DMS53 (cell line): ENCODE results near the gene SARS2.
"Not testable (repeated sequence)": the region's sequence is repeated elsewhere in the genome, so short reads cannot be mapped to it uniquely, and the experiment has no call there.

ENCODE experiments used
- DNase-seq: peaks from one replicate; lab custom pipeline; 2025; lab: John Stamatoyannopoulos, UW

SARS2 gene

DNA sequence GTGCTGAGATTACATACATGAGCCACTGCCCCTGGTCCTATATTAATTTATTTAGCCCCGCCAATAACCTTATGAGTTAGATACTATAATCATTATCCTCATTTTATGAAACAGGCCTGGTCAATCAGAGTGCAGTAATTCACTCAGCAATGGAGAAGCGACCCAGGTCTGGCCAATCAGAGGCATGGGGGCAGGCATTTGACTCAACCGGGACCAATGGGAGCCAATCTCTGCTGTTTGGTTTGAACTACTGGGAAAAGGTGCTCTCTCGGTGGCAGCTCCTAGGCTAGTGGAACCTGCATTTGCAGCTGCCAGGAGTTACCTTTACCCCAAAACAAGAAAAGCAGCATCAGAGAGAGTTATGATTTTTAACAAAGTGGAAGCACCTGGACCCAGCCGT, 37.7 kb downstream of the SARS2 start:
- no peak for DNase-seq

DNA sequence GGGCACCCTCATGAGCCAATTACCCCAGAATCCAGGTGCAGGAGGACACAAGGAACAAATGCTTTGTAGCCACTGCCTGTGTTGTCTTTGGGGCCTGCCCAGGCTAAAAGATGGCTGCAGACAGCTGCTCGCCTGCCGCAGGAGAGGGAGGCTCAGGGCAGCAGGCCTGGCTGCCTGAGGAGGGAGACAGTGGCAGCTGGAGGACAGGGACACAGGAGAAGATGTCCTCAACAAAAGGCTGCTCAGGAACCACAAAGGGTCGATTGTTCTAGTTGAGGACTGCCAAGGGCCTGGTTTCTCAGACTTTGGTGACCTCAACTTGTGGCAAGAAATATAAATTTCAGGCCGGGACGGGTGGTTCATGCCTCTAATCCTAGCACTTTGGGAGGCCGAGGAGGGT, 38.8 kb downstream of the SARS2 start:
- DNase-seq = no peak

DNA sequence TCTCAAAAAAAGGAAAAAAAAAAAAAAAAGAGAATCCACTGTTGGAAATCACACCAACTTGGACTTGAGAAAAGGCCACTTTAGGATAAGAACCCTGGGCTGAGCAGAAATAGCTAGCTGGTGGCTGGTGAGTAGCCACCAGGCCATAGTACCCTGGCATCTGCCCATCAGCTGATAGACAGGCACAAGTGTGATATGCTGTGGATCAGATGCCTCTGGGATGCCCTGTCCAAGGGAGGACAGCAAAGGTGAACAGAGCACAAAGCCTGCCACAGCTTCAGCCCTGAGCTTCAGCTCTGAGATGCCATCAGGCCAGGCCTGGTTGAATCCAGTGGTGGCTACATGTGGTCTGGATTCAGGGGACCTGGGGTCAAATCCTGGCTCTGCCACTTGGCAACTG, 39.9 kb downstream of the SARS2 start:
- DNase-seq = no peak

DNA sequence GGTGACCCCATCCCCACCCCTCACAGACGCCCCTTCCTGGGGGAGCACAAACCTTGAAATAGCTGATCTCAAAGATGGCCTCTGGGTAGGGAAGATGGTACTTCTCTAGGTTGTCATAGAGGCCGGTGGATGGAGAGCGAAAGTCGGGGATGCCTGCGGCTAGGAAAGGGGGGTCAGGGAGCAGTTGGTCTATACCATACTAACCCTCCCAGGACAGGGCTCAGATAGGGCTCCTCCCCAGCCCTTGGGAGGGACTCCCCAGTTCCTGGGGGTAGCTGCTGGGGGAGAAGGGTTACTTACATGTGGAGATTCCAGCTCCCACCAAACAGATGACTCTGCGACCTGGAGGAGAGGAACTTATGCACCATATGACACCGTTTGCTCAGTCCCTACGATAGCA, 40.8 kb downstream of the SARS2 start:
- DNase-seq = no peak

DNA sequence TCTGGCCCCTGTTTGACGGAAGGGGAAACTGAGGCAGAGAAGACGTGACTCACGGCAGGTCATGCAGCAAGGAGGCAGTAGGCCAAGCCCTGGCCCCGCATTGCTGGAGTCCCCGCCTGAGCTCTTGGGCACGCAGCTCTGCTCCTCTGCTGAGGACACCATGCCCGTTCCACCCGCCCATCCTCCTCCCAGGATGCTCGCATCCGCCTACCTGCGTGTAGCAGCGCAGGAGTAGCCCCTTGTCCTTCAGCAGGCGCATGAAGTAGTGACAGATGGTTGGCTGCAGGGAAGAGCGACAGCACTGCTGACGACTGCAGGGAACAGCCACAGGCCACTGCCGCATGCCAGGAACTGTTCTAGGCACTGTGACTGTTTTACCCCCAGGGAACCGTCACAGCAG, 41.7 kb downstream of the SARS2 start:
- DNase-seq = no peak

DNA sequence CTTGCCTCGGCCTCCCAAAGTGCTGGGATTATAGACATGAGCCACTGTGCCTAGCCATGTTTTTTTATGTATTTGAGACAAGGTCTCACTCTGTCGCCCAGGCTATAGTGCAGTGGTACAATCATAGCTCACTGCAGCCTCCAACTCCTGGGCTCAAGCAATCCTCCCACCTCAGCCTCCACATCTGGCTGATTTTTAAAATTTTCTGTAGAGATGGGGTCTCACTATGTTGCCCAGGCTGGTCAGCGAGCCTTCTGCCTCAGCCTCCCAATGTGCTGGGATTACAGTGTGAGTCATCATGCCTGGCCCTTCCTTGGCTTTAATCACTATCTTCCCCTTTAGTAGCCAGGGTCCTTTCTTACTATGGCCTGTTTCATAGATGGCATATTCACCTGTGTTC, 45.9 kb downstream of the SARS2 start:
- DNase-seq = not testable (repeated sequence)

DNA sequence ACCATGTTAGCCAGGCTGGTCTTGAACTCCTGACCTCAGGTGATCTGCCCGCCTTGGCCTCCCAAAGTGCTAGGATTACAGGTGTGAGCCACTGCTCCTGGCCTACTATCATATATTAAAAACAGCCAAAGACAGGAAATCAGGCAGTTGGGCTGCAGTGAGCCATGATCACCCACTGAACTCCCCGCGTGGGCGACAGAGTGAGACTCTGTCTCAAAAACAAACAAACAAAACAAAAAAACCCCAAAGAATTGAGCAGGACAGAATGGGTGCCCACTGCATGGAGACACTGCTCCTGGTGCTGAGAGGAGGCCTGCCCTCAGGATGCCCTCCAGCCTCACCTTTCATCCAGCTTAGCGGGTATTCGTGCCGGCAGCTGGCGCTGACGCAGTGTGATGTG, 47.3 kb downstream of the SARS2 start:
- no peak for DNase-seq

DNA sequence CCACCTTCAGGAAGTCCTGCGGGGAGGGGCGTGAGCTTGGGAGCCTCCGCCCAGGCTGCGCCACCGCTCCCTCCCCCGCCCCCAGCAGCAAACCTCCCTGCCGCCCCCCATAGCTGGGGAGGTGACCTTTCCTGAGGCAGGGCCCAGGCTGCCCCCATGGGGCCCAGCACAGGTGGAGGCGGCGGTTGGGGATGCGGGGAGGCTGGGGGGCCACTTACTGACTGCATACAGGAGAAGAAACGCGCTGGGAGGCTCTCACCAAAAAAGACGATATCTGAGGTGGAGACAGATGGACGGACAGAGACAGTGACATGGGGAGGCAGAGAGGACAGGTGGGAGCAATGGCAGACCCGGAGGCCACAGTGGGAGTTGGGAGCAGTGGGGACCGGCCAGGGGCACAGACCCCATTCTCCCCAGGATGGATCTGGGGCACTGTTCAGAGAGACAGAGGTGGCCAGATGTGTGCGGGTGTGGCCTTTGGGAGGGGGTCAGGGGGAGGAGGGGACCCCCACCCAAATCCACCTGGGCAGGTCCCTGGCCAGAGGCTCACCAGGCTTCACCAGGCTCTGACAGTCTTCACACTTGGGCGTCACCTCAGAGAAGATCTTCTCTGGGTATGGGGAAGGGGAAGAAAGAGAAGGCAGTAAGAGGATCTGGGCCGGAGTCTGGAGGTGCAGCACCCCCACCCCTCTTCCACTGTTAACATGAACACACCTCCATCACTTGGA, 49.5 kb downstream of the SARS2 start:
- DNase-seq = no peak

DNA sequence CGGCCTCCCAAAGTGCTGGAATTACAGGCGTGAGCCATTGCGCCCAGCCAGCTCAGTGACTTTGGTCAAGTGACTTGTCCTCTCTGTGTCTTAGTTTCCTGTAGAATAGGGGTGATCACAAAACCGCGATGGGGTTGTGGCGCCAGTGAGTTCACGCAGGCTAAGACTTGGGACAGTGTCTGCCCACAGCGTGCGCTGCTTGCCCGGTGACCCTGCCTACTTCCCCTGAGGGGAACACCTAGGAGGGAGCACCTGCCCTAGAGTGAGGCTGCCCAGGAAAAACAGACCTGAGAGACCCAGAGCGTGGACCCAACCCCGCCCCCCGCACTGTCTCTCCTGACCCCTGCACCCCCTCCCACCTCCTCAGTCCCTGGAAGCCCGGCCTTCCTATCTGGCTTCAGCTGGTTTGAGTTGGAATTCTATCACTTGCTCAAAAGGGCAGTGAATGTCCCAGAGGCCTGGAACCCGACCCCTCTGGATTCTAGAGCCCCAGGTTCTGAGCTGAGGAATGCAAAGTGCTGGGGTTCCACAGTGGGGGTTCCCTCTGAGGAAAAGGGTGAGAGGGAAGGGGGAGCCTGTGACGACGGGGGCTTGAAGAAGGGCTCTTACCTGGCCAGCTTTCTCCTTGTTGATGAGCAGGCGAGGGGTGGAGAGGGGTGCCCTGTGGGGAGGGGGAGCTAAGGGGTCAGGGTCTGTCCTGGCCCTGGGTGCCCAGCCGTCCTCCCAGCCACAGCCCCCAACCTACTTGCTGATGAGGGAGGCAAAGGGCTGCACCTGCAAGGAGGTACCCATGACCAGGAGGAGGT, 50.3 kb downstream of the SARS2 start:
- DNase-seq = no peak

DNA sequence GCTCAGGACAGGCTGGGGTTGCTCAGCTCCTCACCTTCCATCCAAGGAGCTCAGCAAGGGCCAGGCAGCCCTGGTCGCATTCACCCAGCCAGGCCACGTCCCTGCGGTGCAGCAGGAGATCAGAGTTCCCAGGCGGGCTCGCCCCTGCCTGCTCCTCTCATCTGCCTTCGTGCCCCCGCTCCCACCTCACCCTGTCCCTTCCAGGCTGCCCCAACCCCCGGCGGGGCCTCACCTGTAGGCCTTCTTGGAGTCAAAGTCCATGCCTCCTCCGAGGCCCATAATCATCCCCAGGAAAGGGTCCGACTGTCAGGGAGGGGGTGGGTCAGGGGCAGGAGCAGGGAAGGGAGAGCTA, 51.2 kb downstream of the SARS2 start:
- no peak for DNase-seq

DNA sequence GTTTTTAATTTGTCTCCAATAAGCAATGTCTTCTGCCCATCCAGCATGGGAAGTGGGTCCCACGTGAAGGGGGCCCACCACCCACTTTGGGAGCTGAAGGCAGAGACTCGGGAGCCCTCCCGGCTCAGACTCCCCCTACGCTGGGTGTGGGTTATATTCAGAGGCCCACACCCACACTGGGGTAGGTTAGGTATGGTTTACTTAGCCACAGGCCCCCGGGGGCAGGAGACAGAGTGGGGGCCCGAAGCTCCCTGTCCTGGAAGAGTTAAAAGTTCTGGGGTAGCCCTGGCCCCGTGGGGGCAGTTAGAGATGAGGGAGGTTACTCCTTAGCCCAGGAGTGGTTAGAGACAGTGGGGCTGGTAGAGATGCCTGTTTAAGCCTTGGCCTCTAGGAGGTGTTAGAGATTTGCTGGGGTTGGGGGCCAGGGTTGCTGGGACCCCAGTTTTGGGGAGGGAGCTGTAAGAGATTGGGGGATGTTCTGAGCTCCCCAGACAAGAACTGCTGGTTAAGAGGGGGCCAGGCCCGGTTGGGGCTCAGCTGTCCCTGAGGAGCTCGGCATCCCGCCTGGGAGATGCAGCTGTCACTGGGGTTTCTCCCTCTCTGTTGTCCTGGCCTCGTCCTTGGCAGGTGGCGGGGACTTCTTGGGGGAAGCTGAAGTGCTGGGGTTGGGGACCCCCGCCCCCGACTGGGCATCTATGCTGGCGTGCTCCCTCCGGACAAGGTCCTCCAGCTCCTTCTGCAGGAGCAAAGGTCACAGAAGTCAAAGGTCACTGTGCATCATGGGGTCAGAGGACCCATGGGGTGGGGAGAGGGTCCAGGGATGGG, 51.8 kb downstream of the SARS2 start:
- no peak for DNase-seq

DNA sequence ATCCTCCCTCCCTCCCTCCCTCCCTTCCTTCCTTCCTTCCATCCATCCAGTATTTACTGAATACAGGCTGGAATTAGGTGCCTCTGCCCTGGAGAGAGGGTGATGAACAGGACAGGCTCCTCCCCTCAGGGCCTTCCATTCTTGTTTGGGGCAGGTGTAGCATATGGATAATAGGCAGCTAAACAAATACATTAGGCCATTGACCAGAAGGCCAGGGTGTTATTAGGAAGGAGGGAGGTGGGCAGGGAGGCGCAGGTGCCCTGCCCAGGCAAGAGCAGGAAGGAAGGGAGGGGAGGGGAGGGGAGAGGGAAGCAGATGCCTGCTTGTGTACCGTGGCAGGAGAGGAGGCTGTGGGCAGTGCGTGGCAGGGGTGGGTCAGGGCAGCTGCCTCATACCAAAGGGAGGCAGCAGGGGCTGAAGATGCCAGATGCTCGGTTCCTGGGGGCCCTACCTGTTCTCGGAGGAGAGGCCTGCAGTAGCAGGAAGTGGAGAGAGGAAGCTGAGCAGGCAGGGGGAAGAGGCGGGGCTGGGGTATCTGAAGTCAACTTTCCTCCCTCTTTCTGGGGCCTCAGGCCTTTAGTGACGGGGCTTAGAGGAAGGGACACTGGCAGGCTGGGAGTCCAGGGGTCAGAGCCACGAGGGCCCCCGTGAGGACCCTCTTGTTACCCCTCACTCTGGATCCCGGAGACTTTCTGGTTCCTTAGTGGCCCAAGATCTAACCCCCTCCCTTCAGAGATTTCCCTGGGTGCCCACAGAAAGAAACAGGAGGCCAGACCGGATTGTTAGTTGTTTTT, 52.6 kb downstream of the SARS2 start, which contains the start of gene RINL:
Gene RINL, minus strand, starts transcription at position 495 of the 794 bp plus-strand sequence. CDS start 1,533 bp downstream, outside the sequence.
- peak; percentile 100 for DNase-seq

DNA sequence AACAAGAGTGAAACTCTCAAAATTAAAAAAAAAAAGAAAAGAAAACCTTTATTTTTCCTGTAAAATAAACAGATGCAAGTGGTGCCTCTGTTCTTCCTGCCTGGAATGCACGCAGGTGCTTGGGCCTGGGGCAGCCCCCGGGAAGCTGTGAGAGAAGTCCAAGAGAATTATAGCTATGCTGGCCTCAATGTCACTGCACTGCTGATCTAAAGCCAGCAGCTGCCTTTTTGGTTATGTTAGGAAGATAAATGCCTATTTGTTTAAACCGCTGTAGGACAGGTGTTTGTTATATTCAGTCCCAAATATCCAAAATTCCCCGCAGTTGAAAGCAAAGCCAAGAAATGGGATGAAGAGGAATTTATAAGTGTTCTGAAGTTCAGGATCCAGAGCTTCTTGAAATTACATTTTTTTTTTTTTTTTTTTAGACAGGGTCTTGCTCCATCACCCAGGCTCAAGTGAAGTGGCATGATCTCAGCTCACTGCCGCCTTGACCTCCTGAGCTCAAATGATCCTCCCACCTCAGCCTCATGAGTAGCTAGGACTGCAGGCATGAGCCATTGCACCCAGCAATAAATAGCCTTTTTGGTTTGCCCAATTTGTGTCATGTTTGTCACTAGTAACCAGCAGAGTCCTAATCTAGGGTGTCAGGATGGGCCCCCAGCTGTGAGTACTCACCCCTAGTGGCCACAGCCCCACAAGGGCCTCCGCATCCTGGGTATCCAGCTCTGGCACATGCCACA, 54.7 kb downstream of the SARS2 start:
- DNase-seq = peak; percentile 45

DNA sequence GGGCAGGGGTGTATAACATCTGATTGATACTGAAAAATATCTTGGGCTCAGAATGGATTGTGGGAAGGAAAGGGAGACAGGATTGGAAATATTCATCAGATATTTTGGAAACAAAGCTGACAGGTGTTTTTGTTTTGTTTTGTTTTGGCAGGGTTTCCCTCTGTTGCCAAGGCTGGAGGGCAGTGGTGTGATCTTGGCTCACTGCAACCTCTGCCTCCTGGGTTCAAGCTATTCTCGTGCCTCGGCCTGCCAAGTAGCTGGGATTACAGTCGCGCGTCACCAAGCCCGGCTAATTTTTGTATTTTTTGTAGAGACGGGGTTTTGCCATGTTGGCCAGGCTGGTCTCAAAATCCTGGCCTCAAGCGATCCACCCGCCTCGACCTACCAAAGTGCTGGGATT, 57.2 kb downstream of the SARS2 start:
- DNase-seq = not testable (repeated sequence)

DNA sequence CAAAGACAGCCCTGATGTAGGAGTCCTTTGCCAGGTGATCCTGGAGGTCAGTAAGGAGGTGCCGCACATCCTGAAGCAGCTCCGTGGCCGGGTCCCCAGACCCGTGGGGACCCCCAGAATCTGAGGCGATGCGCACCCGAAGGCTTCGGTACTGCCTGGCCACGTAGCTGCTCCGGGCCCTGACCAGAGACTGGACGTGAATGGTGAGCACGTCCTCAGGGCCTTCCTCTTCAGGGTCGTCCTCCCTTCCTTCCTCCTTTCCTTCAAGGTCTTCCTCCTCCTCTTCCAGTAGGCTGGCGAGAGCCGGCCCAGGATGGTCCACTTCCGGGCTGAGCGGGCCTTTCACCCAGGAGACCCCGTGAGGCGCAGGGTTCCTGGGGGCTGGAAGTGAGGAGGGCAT, 60.0 kb downstream of the SARS2 start:
- no peak for DNase-seq

DNA sequence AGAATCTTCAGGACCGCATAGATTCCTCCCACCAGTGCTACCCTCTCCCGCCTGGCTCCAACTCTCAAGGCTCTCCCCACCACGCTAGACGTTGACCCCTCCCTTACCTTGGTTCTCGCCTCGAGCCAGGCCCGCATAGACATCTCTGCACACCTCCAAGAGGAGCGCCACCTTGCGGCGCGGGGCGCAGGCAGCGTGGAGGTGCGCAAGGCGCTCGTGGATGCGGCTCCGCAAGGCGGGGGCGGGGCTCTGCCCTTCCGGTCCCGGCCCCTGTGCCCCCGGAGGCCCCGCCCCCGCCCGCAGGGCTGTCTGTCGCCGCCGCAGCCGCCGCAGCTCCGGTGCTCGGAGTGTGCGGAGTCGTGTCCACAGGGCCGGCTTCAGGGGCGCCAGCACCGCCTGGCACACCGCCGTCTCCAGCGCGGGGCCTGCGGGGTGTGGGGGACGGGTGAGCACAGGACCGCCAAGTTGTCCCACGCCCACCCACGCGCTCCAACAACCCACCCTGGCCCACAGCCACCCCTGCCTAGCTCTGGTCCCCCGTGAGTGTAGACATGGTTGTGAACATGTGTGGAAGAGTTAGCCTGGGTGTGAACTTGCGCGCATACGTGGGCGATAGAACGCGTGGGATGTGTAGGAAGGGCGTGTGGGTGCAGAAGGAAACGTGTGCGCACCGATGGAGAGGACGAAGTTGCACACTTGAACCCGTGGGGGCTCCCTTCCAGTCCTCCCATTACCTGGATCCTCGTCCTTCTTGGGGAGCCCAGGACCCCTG, 60.5 kb downstream of the SARS2 start:
- DNase-seq = peak; percentile 99

DNA sequence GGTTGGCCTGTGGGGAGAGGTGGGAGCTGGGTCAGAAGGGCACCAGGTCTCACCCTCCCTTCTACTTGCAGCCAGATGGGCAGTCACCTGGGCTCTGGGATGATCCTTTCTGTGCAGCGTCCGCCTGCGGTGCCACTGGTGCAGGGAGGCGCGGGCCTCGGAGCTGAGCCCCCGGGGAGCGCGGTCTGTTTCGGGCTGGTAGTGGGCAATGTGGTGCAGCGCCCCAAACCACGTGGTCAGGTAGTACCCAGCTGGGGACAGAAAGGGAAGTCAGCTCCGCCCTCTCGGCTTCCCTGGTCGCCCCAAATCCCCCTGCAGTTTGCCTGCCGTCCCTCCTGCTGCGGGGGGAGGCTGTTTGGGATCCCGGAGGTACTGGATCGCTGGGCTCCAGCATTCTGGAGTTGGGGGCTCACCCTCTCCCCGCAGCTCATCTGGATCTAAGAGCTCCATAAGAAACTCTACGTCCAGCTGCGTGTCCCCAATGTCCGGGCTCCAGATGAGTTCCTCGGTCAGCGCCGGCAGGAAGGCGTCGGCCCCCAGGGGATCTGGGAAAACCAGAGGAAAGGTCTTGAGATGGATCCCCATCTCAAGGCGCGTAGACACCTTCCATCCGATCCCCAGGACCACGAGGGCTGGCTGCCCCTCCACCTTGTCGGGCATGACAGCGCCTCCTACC, 61.3 kb downstream of the SARS2 start:
- DNase-seq = peak; percentile 76

DNA sequence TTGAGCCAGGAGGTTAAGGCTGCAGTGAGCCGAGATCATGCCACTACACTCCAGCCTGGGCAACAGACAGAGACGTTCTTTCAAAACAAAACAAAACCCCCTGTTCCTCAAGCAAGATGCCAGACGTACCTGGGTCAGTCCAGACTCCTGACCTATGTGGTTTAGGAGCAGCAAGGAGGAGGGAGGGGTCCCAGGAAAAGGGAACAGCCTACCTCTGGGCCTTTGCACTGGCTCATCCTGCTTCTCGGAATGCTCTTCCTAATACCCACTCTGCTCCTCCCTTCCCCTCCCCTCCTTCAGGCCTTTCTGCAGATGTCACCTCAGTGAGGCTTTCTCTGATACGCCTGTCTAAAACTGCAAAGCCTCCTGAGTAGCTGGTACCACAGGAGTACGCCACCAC, 62.0 kb downstream of the SARS2 start:
- DNase-seq = no peak

DNA sequence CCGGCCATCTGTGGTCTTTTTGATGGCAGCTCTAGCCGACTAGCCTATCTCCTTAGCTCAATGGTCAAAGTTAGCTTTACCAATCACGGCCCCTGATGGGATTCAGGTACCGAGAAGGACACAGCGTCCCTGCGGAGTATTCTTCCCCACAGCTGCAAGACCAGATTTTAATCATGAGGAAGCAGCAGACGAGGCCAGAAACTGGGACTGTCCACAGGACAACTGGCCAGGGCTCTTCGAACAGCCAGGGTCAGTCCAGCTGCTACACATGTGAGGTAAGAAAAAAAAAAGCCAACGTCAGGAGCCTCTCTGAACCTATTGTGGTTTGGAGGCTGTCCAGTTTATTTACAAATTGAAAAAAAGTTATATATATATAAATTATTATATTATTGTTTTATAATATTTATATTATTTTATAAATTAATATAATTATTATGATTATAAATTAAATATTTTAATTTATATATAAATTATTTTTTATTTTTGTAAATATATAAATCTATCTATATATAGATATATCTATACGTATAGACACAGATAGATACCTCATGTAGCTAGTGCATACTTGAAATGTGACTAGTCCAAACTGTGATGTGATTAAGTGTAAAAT, 63.3 kb downstream of the SARS2 start:
- peak; percentile 48 for DNase-seq
